WTC11 (cell line): ENCODE data around the gene TUBGCP6.

ENCODE experiments used
- E2F1 ChIP-seq: sonication (generic); formaldehyde crosslinking; IDR thresholded peaks from 2 replicates; pipeline ENCODE4 v1.8.0; 2022; ENCODE audit warnings: mild to moderate bottlenecking, missing genetic modification reagents
- KAT7 ChIP-seq: sonication (generic); formaldehyde crosslinking; IDR thresholded peaks from 2 replicates; pipeline ENCODE4 v1.8.1; 2023; ENCODE audit warnings: missing genetic modification reagents, mild to moderate bottlenecking, borderline replicate concordance
- TF ChIP-seq, protein P1 (sequence below): sonication (generic); formaldehyde crosslinking; IDR thresholded peaks from 2 replicates; pipeline ENCODE4 v1.8.1; 2023; ENCODE audit warnings: mild to moderate bottlenecking, missing genetic modification reagents, borderline replicate concordance
- TF ChIP-seq, protein P2 (sequence below): fragments of 200-600 bp; IDR thresholded peaks from 2 replicates; pipeline ENCODE4 v1.8.0; 2022; ENCODE audit warnings: antibody characterized with exemption
- TF ChIP-seq, protein P3 (sequence below): sonication (generic); formaldehyde crosslinking; IDR thresholded peaks from 2 replicates; pipeline ENCODE4 v1.8.0; 2023; ENCODE audit warnings: mild to moderate bottlenecking, missing genetic modification reagents

DNA sequence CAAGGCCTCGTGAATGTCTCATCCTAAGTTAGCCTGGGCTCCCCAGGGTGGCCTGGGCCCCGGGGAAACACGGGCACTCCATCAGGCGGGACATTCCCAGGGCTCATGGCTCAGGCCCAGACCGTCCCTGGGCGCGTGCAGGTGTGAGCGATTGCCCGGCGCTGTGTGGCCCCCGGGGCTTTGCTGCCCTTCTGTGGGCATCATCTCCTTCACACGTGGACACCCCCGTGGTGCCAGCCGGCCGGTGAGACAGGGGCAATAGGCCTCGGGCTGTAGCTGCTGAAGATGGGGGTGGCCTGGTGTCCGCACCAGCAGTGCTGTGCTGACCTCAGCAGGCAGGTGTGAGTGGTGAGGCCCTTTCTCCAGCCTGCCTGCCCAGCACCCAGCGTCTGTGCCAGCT lies 48.6 kb downstream of the TUBGCP6 start:
- TF ChIP-seq, protein P1, sequence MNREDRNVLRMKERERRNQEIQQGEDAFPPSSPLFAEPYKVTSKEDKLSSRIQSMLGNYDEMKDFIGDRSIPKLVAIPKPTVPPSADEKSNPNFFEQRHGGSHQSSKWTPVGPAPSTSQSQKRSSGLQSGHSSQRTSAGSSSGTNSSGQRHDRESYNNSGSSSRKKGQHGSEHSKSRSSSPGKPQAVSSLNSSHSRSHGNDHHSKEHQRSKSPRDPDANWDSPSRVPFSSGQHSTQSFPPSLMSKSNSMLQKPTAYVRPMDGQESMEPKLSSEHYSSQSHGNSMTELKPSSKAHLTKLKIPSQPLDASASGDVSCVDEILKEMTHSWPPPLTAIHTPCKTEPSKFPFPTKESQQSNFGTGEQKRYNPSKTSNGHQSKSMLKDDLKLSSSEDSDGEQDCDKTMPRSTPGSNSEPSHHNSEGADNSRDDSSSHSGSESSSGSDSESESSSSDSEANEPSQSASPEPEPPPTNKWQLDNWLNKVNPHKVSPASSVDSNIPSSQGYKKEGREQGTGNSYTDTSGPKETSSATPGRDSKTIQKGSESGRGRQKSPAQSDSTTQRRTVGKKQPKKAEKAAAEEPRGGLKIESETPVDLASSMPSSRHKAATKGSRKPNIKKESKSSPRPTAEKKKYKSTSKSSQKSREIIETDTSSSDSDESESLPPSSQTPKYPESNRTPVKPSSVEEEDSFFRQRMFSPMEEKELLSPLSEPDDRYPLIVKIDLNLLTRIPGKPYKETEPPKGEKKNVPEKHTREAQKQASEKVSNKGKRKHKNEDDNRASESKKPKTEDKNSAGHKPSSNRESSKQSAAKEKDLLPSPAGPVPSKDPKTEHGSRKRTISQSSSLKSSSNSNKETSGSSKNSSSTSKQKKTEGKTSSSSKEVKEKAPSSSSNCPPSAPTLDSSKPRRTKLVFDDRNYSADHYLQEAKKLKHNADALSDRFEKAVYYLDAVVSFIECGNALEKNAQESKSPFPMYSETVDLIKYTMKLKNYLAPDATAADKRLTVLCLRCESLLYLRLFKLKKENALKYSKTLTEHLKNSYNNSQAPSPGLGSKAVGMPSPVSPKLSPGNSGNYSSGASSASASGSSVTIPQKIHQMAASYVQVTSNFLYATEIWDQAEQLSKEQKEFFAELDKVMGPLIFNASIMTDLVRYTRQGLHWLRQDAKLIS: no peak
- TF ChIP-seq, protein P2, sequence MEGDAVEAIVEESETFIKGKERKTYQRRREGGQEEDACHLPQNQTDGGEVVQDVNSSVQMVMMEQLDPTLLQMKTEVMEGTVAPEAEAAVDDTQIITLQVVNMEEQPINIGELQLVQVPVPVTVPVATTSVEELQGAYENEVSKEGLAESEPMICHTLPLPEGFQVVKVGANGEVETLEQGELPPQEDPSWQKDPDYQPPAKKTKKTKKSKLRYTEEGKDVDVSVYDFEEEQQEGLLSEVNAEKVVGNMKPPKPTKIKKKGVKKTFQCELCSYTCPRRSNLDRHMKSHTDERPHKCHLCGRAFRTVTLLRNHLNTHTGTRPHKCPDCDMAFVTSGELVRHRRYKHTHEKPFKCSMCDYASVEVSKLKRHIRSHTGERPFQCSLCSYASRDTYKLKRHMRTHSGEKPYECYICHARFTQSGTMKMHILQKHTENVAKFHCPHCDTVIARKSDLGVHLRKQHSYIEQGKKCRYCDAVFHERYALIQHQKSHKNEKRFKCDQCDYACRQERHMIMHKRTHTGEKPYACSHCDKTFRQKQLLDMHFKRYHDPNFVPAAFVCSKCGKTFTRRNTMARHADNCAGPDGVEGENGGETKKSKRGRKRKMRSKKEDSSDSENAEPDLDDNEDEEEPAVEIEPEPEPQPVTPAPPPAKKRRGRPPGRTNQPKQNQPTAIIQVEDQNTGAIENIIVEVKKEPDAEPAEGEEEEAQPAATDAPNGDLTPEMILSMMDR: no peak
- TF ChIP-seq E2F1 (CRISPR knock-in tag) (no peak), KAT7 (CRISPR knock-in tag) (no peak)
- TF ChIP-seq, protein P3, sequence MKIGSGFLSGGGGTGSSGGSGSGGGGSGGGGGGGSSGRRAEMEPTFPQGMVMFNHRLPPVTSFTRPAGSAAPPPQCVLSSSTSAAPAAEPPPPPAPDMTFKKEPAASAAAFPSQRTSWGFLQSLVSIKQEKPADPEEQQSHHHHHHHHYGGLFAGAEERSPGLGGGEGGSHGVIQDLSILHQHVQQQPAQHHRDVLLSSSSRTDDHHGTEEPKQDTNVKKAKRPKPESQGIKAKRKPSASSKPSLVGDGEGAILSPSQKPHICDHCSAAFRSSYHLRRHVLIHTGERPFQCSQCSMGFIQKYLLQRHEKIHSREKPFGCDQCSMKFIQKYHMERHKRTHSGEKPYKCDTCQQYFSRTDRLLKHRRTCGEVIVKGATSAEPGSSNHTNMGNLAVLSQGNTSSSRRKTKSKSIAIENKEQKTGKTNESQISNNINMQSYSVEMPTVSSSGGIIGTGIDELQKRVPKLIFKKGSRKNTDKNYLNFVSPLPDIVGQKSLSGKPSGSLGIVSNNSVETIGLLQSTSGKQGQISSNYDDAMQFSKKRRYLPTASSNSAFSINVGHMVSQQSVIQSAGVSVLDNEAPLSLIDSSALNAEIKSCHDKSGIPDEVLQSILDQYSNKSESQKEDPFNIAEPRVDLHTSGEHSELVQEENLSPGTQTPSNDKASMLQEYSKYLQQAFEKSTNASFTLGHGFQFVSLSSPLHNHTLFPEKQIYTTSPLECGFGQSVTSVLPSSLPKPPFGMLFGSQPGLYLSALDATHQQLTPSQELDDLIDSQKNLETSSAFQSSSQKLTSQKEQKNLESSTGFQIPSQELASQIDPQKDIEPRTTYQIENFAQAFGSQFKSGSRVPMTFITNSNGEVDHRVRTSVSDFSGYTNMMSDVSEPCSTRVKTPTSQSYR (CRISPR knock-in tag): no peak
